Activated CD4-positive, CD25-positive, alpha-beta regulatory T cell treated with anti-CD3 and anti-CD28 coated beads, Interleukin-2, amount 50 U/mL, for 16 hours (primary cell): Measurements from ENCODE around the gene TEC.
"Not testable (repeated sequence)": the region's sequence is repeated elsewhere in the genome, so short reads cannot be mapped to it uniquely, and the experiment has no call there.

Source experiments
- DNase-seq: peaks from one replicate; pipeline ENCODE4 v3.0.0-alpha.2; 2020; ENCODE audit warnings: low read depth, low spot score

Gene TEC

DNA sequence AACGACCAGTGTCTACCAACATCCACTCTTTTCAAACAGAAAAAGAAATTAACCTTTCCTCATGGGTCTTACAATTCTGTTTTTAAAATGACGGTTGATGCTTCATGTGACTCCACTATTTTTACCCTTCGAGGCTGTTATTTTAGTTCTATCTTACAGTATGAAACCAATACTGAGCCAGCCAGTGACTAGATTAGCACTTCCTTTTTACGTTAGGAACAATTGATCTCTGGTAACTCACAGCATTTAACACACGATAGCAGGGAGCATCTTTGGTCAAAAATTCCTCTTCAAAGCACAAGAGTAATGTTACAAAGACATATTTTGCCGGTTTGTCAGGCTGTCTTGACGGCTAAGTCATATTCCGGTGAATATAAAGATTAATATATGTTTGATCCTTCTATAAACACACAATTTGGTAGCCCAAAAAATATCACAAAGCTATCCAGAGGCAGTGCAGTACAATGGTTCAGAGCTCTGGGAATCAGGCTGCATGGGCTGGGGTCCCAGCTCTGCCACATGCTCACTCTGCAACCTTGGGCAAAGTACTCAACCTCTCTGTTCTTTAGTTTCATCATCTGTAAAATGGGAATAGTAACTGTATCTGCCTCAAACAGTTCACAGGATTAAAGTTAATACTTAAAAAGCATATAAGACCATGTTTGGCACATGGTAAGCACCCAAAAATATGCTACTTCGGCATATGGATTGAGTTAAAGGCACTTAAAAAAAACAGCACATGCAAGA lies 72.7 kb downstream of the TEC start:
- no peak for DNase-seq

GRCh38 chr4:48195853-48196252 lies 73.8 kb downstream of the TEC start:
- DNase-seq, result no peak

DNA sequence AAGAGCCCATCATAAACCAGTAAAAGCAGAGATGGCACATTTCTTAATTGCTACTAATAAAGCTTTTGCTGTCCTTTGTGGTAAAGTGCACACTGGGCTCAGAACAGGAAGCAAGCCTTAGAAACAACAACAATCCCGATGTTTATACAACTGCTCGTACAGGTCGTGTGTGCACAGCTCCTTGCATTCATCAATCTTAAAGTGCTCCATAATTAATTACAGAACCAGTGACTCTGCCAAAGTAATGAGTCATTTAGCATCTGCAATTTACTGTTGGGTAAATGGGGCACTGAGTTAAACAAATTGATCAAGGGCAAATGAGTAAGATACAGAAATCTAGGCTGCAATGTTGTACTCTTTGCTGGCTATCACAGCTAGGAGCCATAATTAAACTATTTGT lies 74.3 kb downstream of the TEC start:
- DNase-seq, result no peak

GRCh38 chr4:48194971-48195370 lies 74.7 kb downstream of the TEC start:
- no peak for DNase-seq

DNA sequence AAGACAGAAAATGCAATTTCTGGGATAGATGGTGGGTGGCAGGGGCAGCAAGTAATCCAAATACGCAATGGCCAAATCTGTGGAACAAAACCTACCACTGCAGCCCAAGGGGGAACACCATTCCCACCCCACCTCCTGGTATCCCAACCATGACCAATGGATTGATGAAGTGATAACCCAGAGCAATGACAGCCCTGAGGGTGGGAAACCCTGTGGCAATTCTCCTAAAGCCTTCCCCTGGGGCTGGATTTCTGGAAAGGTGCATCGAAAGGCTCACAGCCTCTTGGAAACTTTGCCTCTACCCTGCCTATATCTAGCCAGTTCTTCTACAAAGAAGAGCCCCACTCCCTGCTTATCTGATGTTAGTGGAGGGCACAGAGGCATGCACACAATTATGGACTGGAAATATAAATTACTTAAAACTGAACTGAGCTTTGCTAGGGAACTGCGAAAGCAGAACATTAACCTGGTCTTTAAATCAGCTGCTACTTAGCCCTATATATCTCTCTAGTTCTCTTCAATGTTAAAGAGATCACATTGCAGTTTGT lies 75.6 kb downstream of the TEC start:
- no peak for DNase-seq

DNA sequence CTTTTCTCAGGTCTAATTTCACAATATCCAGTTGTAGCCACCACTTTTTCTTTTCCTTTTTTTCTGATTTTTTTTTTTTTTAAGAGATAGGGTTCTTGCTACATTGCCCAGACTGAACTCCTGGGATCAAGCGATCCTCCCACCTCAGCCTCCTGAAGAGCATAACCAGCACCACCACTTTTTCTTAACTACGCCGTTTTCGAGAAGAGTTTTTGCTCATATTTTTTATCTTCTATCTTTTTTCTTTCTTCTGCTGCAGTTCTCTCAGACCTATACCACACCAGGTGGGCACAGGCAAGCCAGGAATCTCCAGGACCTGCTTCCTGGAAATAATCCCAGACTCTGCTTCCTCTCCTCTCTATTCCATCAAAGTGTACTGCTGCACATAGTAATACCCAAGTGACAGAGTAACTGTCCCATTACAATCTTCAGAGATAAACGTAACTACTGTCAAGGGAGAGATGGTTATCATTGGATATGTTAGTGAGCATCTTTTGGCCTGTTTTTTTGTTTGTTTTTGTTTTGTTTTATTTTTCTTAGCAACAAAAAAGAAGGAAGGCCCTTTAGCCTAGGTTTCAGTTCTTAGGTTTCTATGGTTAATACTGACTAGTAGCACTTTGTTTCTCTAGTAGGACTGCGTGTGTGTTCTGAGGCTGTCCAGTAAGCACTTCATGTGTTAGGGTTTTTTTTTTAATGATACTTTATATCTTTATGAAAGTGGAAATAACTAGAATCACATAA lies 76.4 kb downstream of the TEC start:
- no peak for DNase-seq

- no peak for DNase-seq
Measured at GRCh38 chr4:48191758-48192157, 77.9 kb downstream of the TEC start.

DNA sequence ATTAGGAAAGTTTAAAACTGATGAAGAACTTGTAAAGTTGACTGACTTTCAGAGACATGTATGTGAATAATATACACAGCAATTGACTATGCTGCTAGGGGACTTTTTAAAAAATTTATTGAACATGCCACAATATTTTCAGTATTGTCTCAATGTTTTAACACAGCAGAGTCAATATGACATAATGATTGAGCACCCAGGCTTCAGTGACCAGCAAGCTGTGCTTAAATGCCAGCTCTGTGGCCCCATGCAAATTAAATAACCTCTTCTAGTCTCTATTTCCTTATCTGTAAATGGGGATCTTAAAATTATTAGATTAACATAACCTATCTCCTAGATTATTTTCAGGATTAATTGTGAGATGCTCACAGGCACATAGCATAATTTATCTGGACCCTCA lies 78.8 kb downstream of the TEC start:
- no peak for DNase-seq

DNA sequence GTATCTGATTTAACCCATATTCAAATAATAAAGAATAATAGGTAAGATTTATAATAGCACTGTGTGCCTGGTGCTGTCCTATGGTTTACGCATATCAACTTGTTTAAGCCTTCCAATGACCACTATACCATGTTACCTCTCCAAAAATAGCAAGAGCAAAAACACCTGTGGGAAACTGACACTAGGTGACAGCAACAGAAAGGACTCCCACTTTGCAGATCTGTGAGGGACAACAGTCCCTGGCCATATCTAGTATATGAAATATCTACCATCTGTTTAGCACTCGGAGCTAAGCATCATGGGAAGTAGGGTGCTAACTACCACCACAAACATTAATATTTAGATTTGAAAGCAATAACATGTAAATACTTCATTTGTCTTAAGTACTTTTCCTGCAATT lies 79.9 kb downstream of the TEC start:
- DNase-seq, result no peak

- no peak for DNase-seq
Measured at GRCh38 chr4:48188390-48188789, 81.2 kb downstream of the TEC start.

- no peak for DNase-seq
Measured at GRCh38 chr4:48187813-48188212, 81.8 kb downstream of the TEC start.

DNA sequence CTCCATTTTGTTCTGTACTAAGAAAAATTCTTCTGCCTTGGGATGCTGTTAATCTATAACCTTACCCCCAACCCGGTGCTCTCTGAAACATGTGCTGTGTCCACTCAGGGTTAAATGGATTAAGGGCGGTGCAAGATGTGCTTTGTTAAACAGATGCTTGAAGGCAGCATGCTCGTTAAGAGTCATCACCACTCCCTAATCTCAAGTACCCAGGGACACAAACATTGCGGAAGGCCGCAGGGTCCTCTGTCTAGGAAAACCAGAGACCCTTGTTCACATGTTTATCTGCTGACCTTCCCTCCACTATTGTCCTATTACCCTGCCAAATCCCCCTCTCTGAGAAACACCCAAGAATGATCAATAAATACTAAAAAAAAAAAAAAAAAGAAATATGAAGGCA lies 82.6 kb downstream of the TEC start:
- DNase-seq, result not testable (repeated sequence)

- DNase-seq, result not testable (repeated sequence)
Measured at GRCh38 chr4:48186394-48186793, 83.2 kb downstream of the TEC start.

- no peak for DNase-seq
Measured at GRCh38 chr4:48184882-48185281, 84.8 kb downstream of the TEC start.

DNA sequence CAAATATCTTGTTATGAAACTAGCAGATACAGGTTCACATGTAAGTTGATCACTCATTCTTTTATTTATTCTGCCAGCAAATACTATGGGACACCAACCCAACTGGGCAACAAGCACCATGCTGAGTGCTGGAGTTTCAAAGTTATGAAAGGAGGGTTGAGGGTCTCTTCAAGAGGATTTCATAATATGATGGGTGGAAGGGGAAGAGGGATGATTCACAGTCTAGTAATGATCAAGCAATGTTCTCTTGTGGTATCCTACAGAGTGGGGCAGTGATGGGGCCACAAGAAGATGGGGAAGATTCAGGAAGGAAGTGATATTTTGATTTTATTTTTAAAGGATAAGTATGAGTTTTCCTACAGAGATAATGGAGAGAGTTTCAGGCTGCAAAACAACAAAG lies 89.4 kb downstream of the TEC start:
- DNase-seq, result no peak

- no peak for DNase-seq
Measured at GRCh38 chr4:48178931-48179330, 90.7 kb downstream of the TEC start.

GRCh38 chr4:48175806-48176205 lies 93.8 kb downstream of the TEC start:
- DNase-seq, result no peak

DNA sequence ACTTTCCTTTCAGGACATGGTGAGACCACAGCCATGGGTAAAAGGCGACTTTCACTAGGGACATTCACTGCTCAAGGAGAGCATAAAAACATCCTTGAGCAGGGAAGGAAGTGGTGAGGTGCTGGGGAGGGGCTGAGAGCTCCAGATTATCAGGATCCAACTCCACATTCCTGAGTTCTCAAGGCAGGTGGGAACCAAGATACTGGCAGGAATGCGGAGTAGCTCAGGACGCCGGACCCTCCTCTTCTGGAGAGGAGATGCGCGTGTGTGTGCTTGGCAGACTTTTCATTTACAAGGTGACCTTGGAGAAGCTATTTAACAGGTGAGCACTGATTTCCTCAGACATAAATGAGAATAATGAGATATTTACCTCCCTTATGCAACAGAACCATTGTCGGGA lies 94.3 kb downstream of the TEC start:
- DNase-seq, result no peak

DNA sequence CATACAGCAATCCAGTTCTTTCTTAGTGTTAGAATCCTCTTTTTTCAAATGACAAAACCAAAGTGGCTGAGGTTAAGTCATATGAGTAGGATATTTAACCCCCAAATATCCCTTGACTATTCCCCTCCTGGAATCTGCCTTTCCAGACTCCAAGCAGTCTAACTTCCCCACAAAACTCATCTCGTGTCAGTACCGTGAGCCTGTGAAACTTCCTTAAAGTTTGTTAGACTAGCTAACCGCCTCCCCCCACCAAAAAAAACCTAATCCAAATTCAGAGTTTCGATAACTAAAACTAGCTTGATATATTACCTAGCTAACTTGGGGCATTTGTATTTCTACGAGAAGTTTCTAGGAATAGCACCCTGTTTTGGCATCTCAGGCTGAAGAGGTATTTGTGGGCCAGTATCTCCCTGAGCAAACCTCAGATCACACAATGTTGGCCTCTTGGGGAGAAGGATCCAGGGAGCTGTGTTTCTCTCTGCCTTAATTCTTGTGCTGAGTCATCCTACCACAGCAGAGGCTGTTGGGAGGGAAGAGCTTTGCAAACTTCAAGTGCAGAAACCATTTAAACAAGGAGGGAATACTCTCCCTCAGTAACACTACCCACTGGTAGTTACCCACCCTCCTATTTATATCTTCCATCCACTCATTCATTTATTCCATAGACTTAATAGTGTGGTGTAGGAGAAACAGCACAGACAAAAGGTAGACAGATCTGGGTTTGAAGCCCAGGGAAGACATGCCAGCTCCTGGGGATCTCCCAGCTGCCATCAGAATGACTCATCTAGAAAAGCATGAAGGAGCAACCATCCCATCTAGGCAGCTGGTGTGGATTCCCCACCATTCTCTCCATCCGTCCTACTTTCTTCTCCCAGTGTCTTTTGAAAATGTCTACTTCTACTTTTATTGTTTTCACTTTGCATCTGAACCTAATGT lies 96.3 kb downstream of the TEC start:
- no peak for DNase-seq

- DNase-seq, result no peak
Measured at GRCh38 chr4:48172651-48173050, 97.0 kb downstream of the TEC start.

GRCh38 chr4:48169636-48170035 lies 100.0 kb downstream of the TEC start:
- DNase-seq, result no peak
